Neuronal stem cell (in vitro differentiated cells): ENCODE measurements around the gene PPP2R5C.

Experiments
- DNase-seq: peaks from one replicate; pipeline ENCODE4 v3.0.0-alpha.2; 2013; ENCODE audit warnings: low spot score
- H2AFZ ChIP-seq: one replicate; pipeline ENCODE4 v1.6.1; 2013; ENCODE audit warnings: mild to moderate bottlenecking, low read length, inconsistent platforms
- H2AK5ac ChIP-seq: 2 replicates; pipeline ENCODE4 v1.6.1; 2013; ENCODE audit warnings: low read depth, mild to moderate bottlenecking, inconsistent platforms, low read length, moderate library complexity, mixed read lengths
- H2BK120ac ChIP-seq: 2 replicates; pipeline ENCODE4 v1.6.1; 2013; ENCODE audit warnings: low read depth, mild to moderate bottlenecking, inconsistent platforms, low read length, moderate library complexity, mixed read lengths
- H2BK12ac ChIP-seq: one replicate; pipeline ENCODE4 v1.6.1; 2013; ENCODE audit warnings: low read length, inconsistent platforms
- H2BK15ac ChIP-seq: 2 replicates; pipeline ENCODE4 v1.6.1; 2013; ENCODE audit warnings: mild to moderate bottlenecking, low read length, inconsistent platforms, mixed read lengths
- H2BK5ac ChIP-seq: one replicate; pipeline ENCODE4 v1.6.1; 2013; ENCODE audit warnings: inconsistent platforms, mild to moderate bottlenecking, low read length, moderate library complexity
- H3K14ac ChIP-seq: one replicate; pipeline ENCODE4 v1.6.1; 2013; ENCODE audit warnings: low read length, inconsistent platforms
- H3K18ac ChIP-seq: 2 replicates; pipeline ENCODE4 v1.6.1; 2013; ENCODE audit warnings: low read length, inconsistent platforms
- H3K23ac ChIP-seq: 2 replicates; pipeline ENCODE4 v1.6.1; 2013; ENCODE audit warnings: low read depth, mild to moderate bottlenecking, mixed read lengths, low read length, inconsistent platforms; ENCODE audit not compliant: poor library complexity
- H3K27ac ChIP-seq: replicated peaks from 3 replicates; pipeline ENCODE4 v1.5.1; 2013; ENCODE audit warnings: low read length, inconsistent platforms
- H3K27me3 ChIP-seq, 3 experiments: 2 replicates each; pipeline ENCODE4 v1.6.1; 2013; ENCODE audit warnings: low read length in 3 of 3, mild to moderate bottlenecking in 2 of 3, inconsistent platforms in 1 of 3, low read depth in 1 of 3, mixed read lengths in 1 of 3, moderate library complexity in 1 of 3; ENCODE audit not compliant: control insufficient read depth in 3 of 3, insufficient read depth in 3 of 3
- H3K36me3 ChIP-seq, 2 donors: replicated peaks in 1 of 2; 2 replicates each; pipeline ENCODE4 v1.6.1; 2013; ENCODE audit warnings: low read length in 2 of 2; ENCODE audit not compliant: control insufficient read depth in 2 of 2, insufficient read depth in 2 of 2
- H3K4ac ChIP-seq: 2 replicates; pipeline ENCODE4 v1.6.1; 2013; ENCODE audit warnings: inconsistent platforms, mild to moderate bottlenecking, low read length, moderate library complexity
- H3K4me1 ChIP-seq, 2 donors: 1 replicate in 1 of 2; 2 replicates in 1 of 2; pipeline ENCODE4 v1.6.1; 2013; ENCODE audit warnings: low read length in 2 of 2, low read depth in 1 of 2; ENCODE audit not compliant: control insufficient read depth in 2 of 2, insufficient read depth in 1 of 2
- H3K4me2 ChIP-seq: one replicate; pipeline ENCODE4 v1.6.1; 2013; ENCODE audit warnings: mild to moderate bottlenecking, low read length, inconsistent platforms; ENCODE audit not compliant: insufficient read depth, poor library complexity, severe bottlenecking
- H3K4me3 ChIP-seq, 2 donors: 2 replicates each; pipeline ENCODE4 v1.5.1; 2013; ENCODE audit warnings: low read length in 2 of 2, mild to moderate bottlenecking in 2 of 2, inconsistent platforms in 1 of 2, moderate library complexity in 1 of 2
- H3K79me1 ChIP-seq: one replicate; pipeline ENCODE4 v1.6.1; 2013; ENCODE audit warnings: low read depth, mild to moderate bottlenecking, inconsistent platforms, low read length, moderate library complexity
- H3K9ac ChIP-seq: one replicate; pipeline ENCODE4 v1.6.1; 2013; ENCODE audit warnings: mild to moderate bottlenecking, low read depth, low read length, inconsistent platforms; ENCODE audit not compliant: poor library complexity
- H3K9me3 ChIP-seq, 2 donors: replicated peaks in 1 of 2; 2 replicates each; pipeline versions ENCODE3 to v1.6.1; 2013; ENCODE audit warnings: low read length in 2 of 2, mild to moderate bottlenecking in 2 of 2, inconsistent platforms in 1 of 2, low read depth in 1 of 2, mixed read lengths in 1 of 2, moderate library complexity in 1 of 2; ENCODE audit not compliant: control insufficient read depth in 2 of 2, insufficient read depth in 1 of 2
- H4K8ac ChIP-seq: one replicate; pipeline ENCODE4 v1.6.1; 2013; ENCODE audit warnings: low read depth, mild to moderate bottlenecking, inconsistent platforms, low read length, moderate library complexity
- H4K91ac ChIP-seq: one replicate; pipeline ENCODE4 v1.6.1; 2013; ENCODE audit warnings: low read length, low read depth, mild to moderate bottlenecking, inconsistent platforms; ENCODE audit not compliant: poor library complexity
- WGBS, 2 donors: extraction: QIAGEN DNeasy Blood & Tissue Kit; methylation state at CpG; one replicate each; pipeline ENCODE4 v1.1.7; 2013; ENCODE audit warnings: missing lambda C conversion rate in 2 of 2, mixed read lengths in 1 of 2; ENCODE audit not compliant: insufficient read length in 2 of 2, insufficient replicate concordance in 1 of 2; ENCODE audit errors: extremely low coverage in 2 of 2; 5-methylcytosine and 5-hydroxymethylcytosine counted together

The PPP2R5C gene

DNA sequence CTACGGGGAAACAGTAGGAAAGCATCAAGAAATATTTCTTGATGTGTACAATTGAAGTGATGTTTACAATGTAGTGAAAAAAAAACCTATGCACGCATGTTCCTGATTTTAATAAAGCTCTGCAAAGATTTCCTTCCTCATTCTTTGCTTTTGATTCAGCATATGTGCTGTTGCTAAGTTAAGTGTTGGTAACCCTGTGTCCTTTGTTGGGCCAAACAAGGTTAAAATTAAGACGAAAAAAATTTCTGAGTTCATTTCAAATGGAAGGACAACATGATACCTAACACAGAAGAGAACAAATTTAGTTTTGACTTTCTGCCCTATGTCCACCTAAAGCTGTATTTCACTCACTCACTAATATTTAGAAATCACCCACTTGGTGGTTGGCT lies 62.8 kb downstream of the PPP2R5C start:
- Histone ChIP-seq H2AFZ (no peak overlapping the region), H3K18ac (no peak overlapping the region), H2BK15ac (no peak overlapping the region), H3K27me3 (no peaks in the 10 kb centered on the region), H3K23ac (no peak overlapping the region), H3K36me3 (peaks cover 11 to 56% of the 10 kb centered on the region in 2 donors), H3K4me1 (no peaks in the 10 kb centered on the region), H3K27ac (no peak overlapping the region), H2BK5ac (no peak overlapping the region), H4K91ac (no peak overlapping the region), H4K8ac (no peak overlapping the region), H2AK5ac (no peak overlapping the region), H3K79me1 (peaks cover 3% of the 10 kb centered on the region), H3K9ac (no peak overlapping the region), H3K9me3 (peaks cover 6 to 16% of the 10 kb centered on the region in 2 donors), H2BK12ac (no peak overlapping the region), H2BK120ac (no peak overlapping the region), H3K14ac (no peak overlapping the region), H3K4me2 (no peak overlapping the region), H3K4ac (no peak overlapping the region), H3K4me3 (no peak overlapping the region)
- no CpG with 5 or more reads among the region's 3 CpGs for WGBS, 2 donors
- no peak for DNase-seq

DNA sequence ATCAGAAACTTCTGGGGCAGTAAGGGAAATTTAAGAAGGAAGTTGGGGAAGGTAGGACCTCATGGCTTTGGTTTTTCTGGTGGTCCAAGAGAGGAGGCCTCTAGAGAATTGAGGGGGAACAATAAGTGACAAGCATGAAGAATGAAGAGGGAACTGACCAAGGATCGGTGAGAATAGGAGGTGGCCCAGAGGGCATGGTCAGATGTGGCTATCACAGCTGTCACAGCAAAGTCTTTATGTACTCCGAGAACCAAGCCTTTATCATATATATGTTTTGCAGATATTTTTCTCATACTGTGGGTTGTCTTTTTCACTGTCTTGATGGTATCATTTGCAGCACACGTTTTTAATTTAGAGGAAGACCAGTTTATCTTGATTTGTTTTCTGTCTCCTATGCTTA lies 64.3 kb downstream of the PPP2R5C start:
- Histone ChIP-seq H2BK5ac (no peak overlapping the region), H3K4me1 (no peaks in the 10 kb centered on the region), H3K14ac (no peak overlapping the region), H3K4me2 (no peak overlapping the region), H2BK15ac (no peak overlapping the region), H3K4ac (no peak overlapping the region), H3K9me3 (peaks cover 6 to 16% of the 10 kb centered on the region in 2 donors), H3K23ac (no peak overlapping the region), H3K27ac (no peak overlapping the region), H3K36me3 (peaks cover 9 to 57% of the 10 kb centered on the region in 2 donors), H4K8ac (no peak overlapping the region), H3K27me3 (no peaks in the 10 kb centered on the region), H2AFZ (no peak overlapping the region), H3K79me1 (no peaks in the 10 kb centered on the region), H2BK120ac (no peak overlapping the region), H3K9ac (no peak overlapping the region), H2BK12ac (no peak overlapping the region), H4K91ac (no peak overlapping the region), H3K4me3 (no peak overlapping the region), H3K18ac (no peak overlapping the region), H2AK5ac (no peak overlapping the region)
- WGBS, 2 donors = no CpG with 5 or more reads among the region's 3 CpGs
- no peak for DNase-seq

DNA sequence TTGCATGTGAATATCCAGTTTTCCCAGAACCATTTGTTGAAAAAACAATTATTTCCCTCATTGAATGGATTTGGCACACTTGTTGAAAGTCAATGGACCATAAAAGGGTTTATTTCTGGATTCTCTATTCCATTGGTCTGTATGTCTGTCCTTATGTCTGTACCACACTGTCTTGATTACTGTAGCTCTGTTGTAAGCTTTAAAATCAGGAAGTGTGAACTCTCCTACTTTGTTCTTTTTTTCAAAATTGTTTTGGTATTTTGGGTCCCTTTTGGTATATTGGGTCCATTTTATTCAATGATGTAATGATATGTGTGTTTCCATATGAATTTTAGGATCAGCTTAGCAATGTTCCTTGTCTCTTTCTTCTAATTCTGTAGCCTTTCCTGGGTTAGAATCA lies 64.8 kb downstream of the PPP2R5C start:
- Histone ChIP-seq H3K4me2 (no peak overlapping the region), H3K14ac (no peak overlapping the region), H3K9me3 (peaks cover 6 to 16% of the 10 kb centered on the region in 2 donors), H3K4ac (no peak overlapping the region), H3K4me1 (no peaks in the 10 kb centered on the region), H3K9ac (no peak overlapping the region), H2BK15ac (no peak overlapping the region), H3K23ac (no peak overlapping the region), H3K79me1 (no peaks in the 10 kb centered on the region), H3K18ac (no peak overlapping the region), H3K27me3 (no peaks in the 10 kb centered on the region), H4K91ac (no peak overlapping the region), H2AK5ac (no peak overlapping the region), H4K8ac (no peak overlapping the region), H3K27ac (no peak overlapping the region), H3K4me3 (no peak overlapping the region), H2AFZ (no peak overlapping the region), H2BK12ac (no peak overlapping the region), H2BK5ac (no peak overlapping the region), H3K36me3 (peaks cover 9 to 63% of the 10 kb centered on the region in 2 donors), H2BK120ac (no peak overlapping the region)
- DNase-seq = no peak

GRCh38 chr14:101827286-101827685 lies 65.8 kb downstream of the PPP2R5C start:
- H3K23ac ChIP-seq = no peak overlapping the region
- DNase-seq = no peak
- no peak overlapping the region for H2BK5ac ChIP-seq
- H2BK12ac ChIP-seq = no peak overlapping the region
- no peak overlapping the region for H3K4ac ChIP-seq
- no peak overlapping the region for H3K18ac ChIP-seq
- no peak overlapping the region for H3K9ac ChIP-seq
- H3K79me1 ChIP-seq = no peaks in the 10 kb centered on the region
- H3K36me3 ChIP-seq = peaks cover 9 to 71% of the 10 kb centered on the region in 2 donors
- no peak overlapping the region for H2AFZ ChIP-seq
- H2AK5ac ChIP-seq = no peak overlapping the region
- no peak overlapping the region for H3K4me2 ChIP-seq
- H4K91ac ChIP-seq = no peak overlapping the region
- no peak overlapping the region for H3K14ac ChIP-seq
- H3K27ac ChIP-seq = no peak overlapping the region
- H2BK15ac ChIP-seq = no peak overlapping the region
- H3K4me1 ChIP-seq = no peaks in the 10 kb centered on the region
- peaks cover 6 to 16% of the 10 kb centered on the region in 2 donors for H3K9me3 ChIP-seq
- H3K27me3 ChIP-seq = no peaks in the 10 kb centered on the region
- no peak overlapping the region for H3K4me3 ChIP-seq
- no CpG with 5 or more reads among the region's 3 CpGs for WGBS, 2 donors
- H2BK120ac ChIP-seq = no peak overlapping the region
- H4K8ac ChIP-seq = no peak overlapping the region
